HG03342 (cell line): ENCODE data around the gene DIP2A.

Experiments
- ATAC-seq: cut with Tn5 transposase; IDR thresholded peaks from one replicate; pipeline ENCODE4 v1.9.1; 2021; ENCODE audit warnings: mild to moderate bottlenecking, moderate library complexity; ENCODE audit not compliant: unreplicated experiment

The DIP2A gene

GRCh38 chr21:46581780-46582307 is 123.2 kb downstream of the DIP2A start:
- no peak for ATAC-seq

GRCh38 chr21:46585191-46585953 is 126.7 kb downstream of the DIP2A start:
- ATAC-seq = no peak

GRCh38 chr21:46594276-46594675 is 135.6 kb downstream of the DIP2A start:
- no peak for ATAC-seq

- no peak for ATAC-seq
Observed at GRCh38 chr21:46596201-46596600, 137.5 kb downstream of the DIP2A start.

- no peak for ATAC-seq
Observed at GRCh38 chr21:46597031-46597430, 138.3 kb downstream of the DIP2A start.

- no peak for ATAC-seq
Observed at GRCh38 chr21:46597896-46598343, 139.2 kb downstream of the DIP2A start.

GRCh38 chr21:46598581-46599572 is 140.2 kb downstream of the DIP2A start:
- no peak for ATAC-seq

GRCh38 chr21:46600305-46600704 is 141.6 kb downstream of the DIP2A start:
- no peak for ATAC-seq

- no peak for ATAC-seq
Observed at GRCh38 chr21:46600978-46601377, 142.3 kb downstream of the DIP2A start.

GRCh38 chr21:46603228-46603627 is 144.5 kb downstream of the DIP2A start:
- ATAC-seq = no peak

- no peak for ATAC-seq
Observed at GRCh38 chr21:46604329-46604974, 145.8 kb downstream of the DIP2A start.

GRCh38 chr21:46604975-46605766 is 146.5 kb downstream of the DIP2A start, which contains the start of gene S100B:
Gene S100B (minus strand): TSS chr21:46605082. CDS start chr21:46602415, 2,667 bp downstream.
- ATAC-seq = no peak

GRCh38 chr21:46605767-46606426 is 147.2 kb downstream of the DIP2A start:
- ATAC-seq = peak; percentile 54

GRCh38 chr21:46606427-46606813 is 147.7 kb downstream of the DIP2A start:
- no peak for ATAC-seq

GRCh38 chr21:46607636-46608035 is 148.9 kb downstream of the DIP2A start:
- no peak for ATAC-seq

GRCh38 chr21:46608672-46609111 is 150.0 kb downstream of the DIP2A start:
- ATAC-seq = peak; percentile 46

GRCh38 chr21:46610018-46610701 is 151.5 kb downstream of the DIP2A start:
- no peak for ATAC-seq

GRCh38 chr21:46613391-46613790 is 154.7 kb downstream of the DIP2A start:
- ATAC-seq = no peak

- no peak for ATAC-seq
Observed at GRCh38 chr21:46616050-46616449, 157.4 kb downstream of the DIP2A start.
